Measurements from ENCODE around the gene C1QTNF2. TPM values are rescaled to one million over a fixed set of nuclear protein-coding genes. Genes with fewer than 3 reads are reported as not detected.
A peak's percentile ranks its signal among the peaks of the same experiment; 100 is the strongest.

C1QTNF2 gene
- total RNA-seq, 2 donors from 2014 or later: not detected

- no peaks in the 10 kb centered on the region for H3K9me3 ChIP-seq (ENCODE audit: control insufficient read depth, low read length)
- H3K27ac ChIP-seq (ENCODE audit: low read depth, low read length): no peak overlapping the region
- no peaks in the 10 kb centered on the region for H3K36me3 ChIP-seq (ENCODE audit: control insufficient read depth, insufficient read depth, low read length)
- Mint-ChIP-seq H3K4me3 (no peak overlapping the region), H3K36me3 (ENCODE audit: low read depth) (no peaks in the 10 kb centered on the region), H3K27ac (no peak overlapping the region), H3K27me3 (ENCODE audit: insufficient read depth) (peaks cover 2% of the 10 kb centered on the region), H3K9me3 (no peaks in the 10 kb centered on the region), H3K4me1 (peaks cover 20% of the 10 kb centered on the region)
- TF ChIP-seq CTCF (conservative IDR thresholded peaks at IDR 0.05): no peak
- peaks cover 4% of the 10 kb centered on the region for H3K4me1 ChIP-seq (ENCODE audit: control insufficient read depth, insufficient read depth, low read length)
- H3K9ac ChIP-seq (ENCODE audit: extremely low read depth, low read length, poor library complexity, severe bottlenecking): no peak overlapping the region
- no peak for DNase-seq
- H3K4me3 ChIP-seq (ENCODE audit: low read length): no peak overlapping the region
- no peaks in the 10 kb centered on the region for H3K27me3 ChIP-seq (ENCODE audit: control insufficient read depth, insufficient read depth, low read length, poor library complexity, severe bottlenecking)
- 67 to 99% methylated on average over 1 to 4 of the region's 4 CpGs for WGBS, 2 experiments (ENCODE audit: insufficient coverage in 1 of 2, insufficient read length in 1 of 2)
These were observed 52.0 kb downstream of the C1QTNF2 start for GRCh38 chr5:160318409-160318808.

GRCh38 chr5:160317434-160317833 is 53.0 kb downstream of the C1QTNF2 start:
- Histone ChIP-seq H3K27ac (ENCODE audit: low read depth, low read length) (no peak overlapping the region), H3K36me3 (ENCODE audit: control insufficient read depth, insufficient read depth, low read length) (no peaks in the 10 kb centered on the region), H3K9ac (ENCODE audit: extremely low read depth, low read length, poor library complexity, severe bottlenecking) (no peak overlapping the region), H3K4me3 (ENCODE audit: low read length) (no peak overlapping the region), H3K9me3 (ENCODE audit: control insufficient read depth, low read length) (no peaks in the 10 kb centered on the region), H3K27me3 (ENCODE audit: control insufficient read depth, insufficient read depth, low read length, poor library complexity, severe bottlenecking) (no peaks in the 10 kb centered on the region), H3K4me1 (ENCODE audit: control insufficient read depth, insufficient read depth, low read length) (peaks cover 4% of the 10 kb centered on the region)
- H3K36me3 Mint-ChIP-seq (ENCODE audit: low read depth): no peaks in the 10 kb centered on the region
- no peak overlapping the region for H3K4me3 Mint-ChIP-seq
- peak overlapping the region; percentile 45 for H3K27ac Mint-ChIP-seq
- TF ChIP-seq CTCF (conservative IDR thresholded peaks at IDR 0.05): no peak
- no peaks in the 10 kb centered on the region for H3K9me3 Mint-ChIP-seq
- 93 to 94% methylated on average over 5 of the region's 5 CpGs for WGBS, 2 experiments (ENCODE audit: insufficient coverage in 1 of 2, insufficient read length in 1 of 2)
- H3K27me3 Mint-ChIP-seq (ENCODE audit: insufficient read depth): peaks cover 2% of the 10 kb centered on the region
- H3K4me1 Mint-ChIP-seq: peaks cover 27% of the 10 kb centered on the region
- no peak for DNase-seq

GRCh38 chr5:160315968-160316367 is 54.5 kb downstream of the C1QTNF2 start:
- Histone ChIP-seq H3K4me3 (ENCODE audit: low read length) (no peak overlapping the region), H3K27me3 (ENCODE audit: control insufficient read depth, insufficient read depth, low read length, poor library complexity, severe bottlenecking) (no peaks in the 10 kb centered on the region), H3K9ac (ENCODE audit: extremely low read depth, low read length, poor library complexity, severe bottlenecking) (no peak overlapping the region), H3K4me1 (ENCODE audit: control insufficient read depth, insufficient read depth, low read length) (peaks cover 2% of the 10 kb centered on the region), H3K9me3 (ENCODE audit: control insufficient read depth, low read length) (no peaks in the 10 kb centered on the region), H3K27ac (ENCODE audit: low read depth, low read length) (no peak overlapping the region), H3K36me3 (ENCODE audit: control insufficient read depth, insufficient read depth, low read length) (no peaks in the 10 kb centered on the region)
- peaks cover 22% of the 10 kb centered on the region for H3K4me1 Mint-ChIP-seq
- 80 to 92% methylated on average over 1 of the region's 1 CpG for WGBS, 2 experiments (ENCODE audit: insufficient coverage in 1 of 2, insufficient read length in 1 of 2)
- H3K9me3 Mint-ChIP-seq: no peaks in the 10 kb centered on the region
- H3K27me3 Mint-ChIP-seq (ENCODE audit: insufficient read depth): peaks cover 2% of the 10 kb centered on the region
- DNase-seq: peak; percentile 57
- H3K4me3 Mint-ChIP-seq: no peak overlapping the region
- H3K27ac Mint-ChIP-seq: no peak overlapping the region
- H3K36me3 Mint-ChIP-seq (ENCODE audit: low read depth): peaks cover under 1% of the 10 kb centered on the region
- no peak for TF ChIP-seq CTCF (conservative IDR thresholded peaks at IDR 0.05)

Data from endodermal cell (in vitro differentiated cells).